Tibial artery (tissue), 4 donors: ENCODE results near the gene PMF1.

Experiments
- DNase-seq, 2 donors: peaks; one replicate each; pipeline ENCODE4 v3.0.0-alpha.2; 2019
- H3K27ac ChIP-seq, 2 donors: fragments of 200-600 bp; sonication (generic) in 1 of 2; 1 replicate in 1 of 2; 2 replicates in 1 of 2; pipeline ENCODE4 v1.5.1; 2018 to 2019; ENCODE audit warnings: mild to moderate bottlenecking in 1 of 2
- H3K27me3 ChIP-seq, 2 donors: fragments of 200-600 bp; sonication (generic) in 1 of 2; one replicate each; pipeline versions ENCODE4 v1.5.1 to v1.6.0; 2016 to 2019
- H3K36me3 ChIP-seq, 3 donors: fragments of 200-600 bp; sonication (generic) in 2 of 3; one replicate each; pipeline ENCODE4 v1.5.1; 2016 to 2019; ENCODE audit warnings: mild to moderate bottlenecking in 2 of 3
- H3K4me1 ChIP-seq, 4 donors: fragments of 200-600 bp; sonication (generic) in 2 of 4; 1 replicate in 3 of 4; 2 replicates in 1 of 4; pipeline ENCODE4 v1.5.1; 2016 to 2019
- H3K4me3 ChIP-seq, 2 donors: fragments of 200-600 bp; sonication (generic) in 1 of 2; 1 replicate in 1 of 2; 2 replicates in 1 of 2; pipeline ENCODE4 v1.5.1; 2018 to 2019; ENCODE audit warnings: mild to moderate bottlenecking in 2 of 2
- H3K9me3 ChIP-seq, 3 donors: fragments of 200-600 bp; sonication (generic) in 1 of 3; one replicate each; pipeline ENCODE4 v1.5.1; 2016 to 2019
- CTCF ChIP-seq, 2 experiments: fragments of 200-600 bp in 1 of 2; fragments of 450-650 bp in 1 of 2; IDR thresholded peaks; one replicate each; pipeline ENCODE4 v1.5.1; 2017 to 2019; ENCODE audit warnings: antibody characterized with exemption in 2 of 2, mild to moderate bottlenecking in 1 of 2, moderate library complexity in 1 of 2
- intact Hi-C: fragments of 100-400 bp; cut with DNase I; formaldehyde crosslinking; loops from one replicate; pipeline ENCODE4 v1.15.0; 2023; ENCODE audit warnings: low total_unique reads

PMF1 gene

GRCh38 chr1:156263288-156263655 lies 50.5 kb downstream of the PMF1 start:
- Histone ChIP-seq H3K9me3 (no peaks in the 10 kb centered on the region), H3K27me3 (no peaks in the 10 kb centered on the region), H3K4me3 (no peak overlapping the region), H3K36me3 (peaks cover 85 to 100% (median 97%) of the 10 kb centered on the region in 3 donors), H3K27ac (no peak overlapping the region), H3K4me1 (no peaks in the 10 kb centered on the region)
- no peak for DNase-seq
- intact Hi-C loops: no loop called here
- no peak for TF ChIP-seq CTCF (IDR thresholded peaks at IDR 0.05)

- no peak for DNase-seq
- H3K27ac ChIP-seq: no peak overlapping the region
These were observed 53.2 kb downstream of the PMF1 start for GRCh38 chr1:156266051-156266450.

GRCh38 chr1:156268336-156268735 lies 55.5 kb downstream of the PMF1 start:
- peaks cover 81 to 100% (median 91%) of the 10 kb centered on the region in 3 donors for H3K36me3 ChIP-seq
- H3K4me1 ChIP-seq: no peaks in the 10 kb centered on the region
- no peak for TF ChIP-seq CTCF (IDR thresholded peaks at IDR 0.05)
- no peak overlapping the region for H3K4me3 ChIP-seq
- DNase-seq: no peak
- H3K9me3 ChIP-seq: no peaks in the 10 kb centered on the region
- intact Hi-C loops: no loop called here
- no peaks in the 10 kb centered on the region for H3K27me3 ChIP-seq
- H3K27ac ChIP-seq: no peak overlapping the region

More at GRCh38 chr1:156266051-156266450, 53.2 kb downstream of the PMF1 start:
- Histone ChIP-seq H3K4me1 (no peaks in the 10 kb centered on the region), H3K36me3 (peaks cover 75 to 100% (median 95%) of the 10 kb centered on the region in 3 donors), H3K4me3 (no peak overlapping the region), H3K9me3 (no peaks in the 10 kb centered on the region), H3K27me3 (no peaks in the 10 kb centered on the region)
- intact Hi-C loops: no loop called here
- no peak for TF ChIP-seq CTCF (IDR thresholded peaks at IDR 0.05)

- intact Hi-C loops: no loop called here
- H3K27ac ChIP-seq: no peak overlapping the region
- H3K9me3 ChIP-seq: no peaks in the 10 kb centered on the region
- peaks cover 84 to 100% (median 93%) of the 10 kb centered on the region in 3 donors for H3K36me3 ChIP-seq
- no peak overlapping the region for H3K4me3 ChIP-seq
- no peak for TF ChIP-seq CTCF (IDR thresholded peaks at IDR 0.05)
- DNase-seq: no peak
- no peaks in the 10 kb centered on the region for H3K4me1 ChIP-seq
- no peaks in the 10 kb centered on the region for H3K27me3 ChIP-seq
These were observed 57.5 kb downstream of the PMF1 start for GRCh38 chr1:156270314-156270713.

- peaks cover 72 to 83% (median 74%) of the 10 kb centered on the region in 3 donors for H3K36me3 ChIP-seq
- no peak for DNase-seq
- TF ChIP-seq CTCF (IDR thresholded peaks at IDR 0.05): no peak
- H3K4me3 ChIP-seq: no peak overlapping the region
- H3K9me3 ChIP-seq: no peaks in the 10 kb centered on the region
- no peak overlapping the region for H3K27ac ChIP-seq
- peaks cover 0 to 16% (median 12%) of the 10 kb centered on the region in 4 donors for H3K4me1 ChIP-seq
- no peaks in the 10 kb centered on the region for H3K27me3 ChIP-seq
- intact Hi-C loops: no loop called here
These were observed 63.7 kb downstream of the PMF1 start for GRCh38 chr1:156276532-156276931.

GRCh38 chr1:156276966-156277381 lies 64.2 kb downstream of the PMF1 start:
- Histone ChIP-seq H3K36me3 (peaks cover 68 to 79% (median 70%) of the 10 kb centered on the region in 3 donors), H3K9me3 (no peaks in the 10 kb centered on the region), H3K27me3 (no peaks in the 10 kb centered on the region), H3K4me1 (peaks cover 0 to 21% (median 15%) of the 10 kb centered on the region in 4 donors), H3K27ac (no peak overlapping the region), H3K4me3 (no peak overlapping the region)
- DNase-seq: peak in 1 of 2 donors; percentile 31
- intact Hi-C loops: no loop called here
- TF ChIP-seq CTCF (IDR thresholded peaks at IDR 0.05): no peak
